Measurements from ENCODE around the gene IPO13.

- no peak for TF ChIP-seq CTCF (IDR thresholded peaks at IDR 0.05 in 4 of 5, conservative IDR thresholded peaks at IDR 0.05 in 1 of 5)
- no peak for TF ChIP-seq POLR2A (IDR thresholded peaks at IDR 0.05)
These were observed 36.6 kb downstream of the IPO13 start for GRCh38 chr1:43983253-43983899.

Measured in gastrocnemius medialis (tissue), 4 donors.